PC-3 (cell line): ENCODE results near the gene SPRING1. TPM values are rescaled to one million over a fixed set of nuclear protein-coding genes. Genes with fewer than 3 reads are reported as not detected.

Experiments used
- ATAC-seq: fragments of 200-7000 bp; cut with Tn5 transposase; 2 replicates; pipeline ENCODE4 v1.9.1; 2020; ENCODE audit warnings: mild to moderate bottlenecking, moderate library complexity
- BruUV-seq: library from RNA; stranded (reverse); fragments of 400-500 nt; replicated peaks from 2 replicates; lab custom pipeline; 2021; lab: Mats Ljungman, UMichigan
- CTCF ChIA-PET: fragments of 300-600 bp; sonication (Branson Sonifier 250); formaldehyde crosslinking; loops from one replicate; lab custom pipeline; 2022; ENCODE audit warnings: antibody characterized with exemption; lab: Charles Lee
- POLR2A ChIA-PET: fragments of 300-600 bp; sonication (Branson Sonifier 250); formaldehyde crosslinking; loops from one replicate; lab custom pipeline; 2022; ENCODE audit warnings: antibody characterized with exemption; ENCODE audit not compliant: unreplicated experiment; lab: Charles Lee
- DNase-seq: peaks from one replicate; pipeline ENCODE4 v3.0.0-alpha.2; 2015
- H2AFZ ChIP-seq: fragments of 300-600 bp; sonication (generic); 2 replicates; pipeline ENCODE4 v1.6.0; 2016; ENCODE audit warnings: antibody characterized with exemption, low read length
- H3F3A ChIP-seq: fragments of 300-600 bp; sonication (generic); one replicate; pipeline ENCODE4 v1.6.0; 2017; ENCODE audit warnings: antibody characterized with exemption, low read length, control low read depth, mild to moderate bottlenecking; ENCODE audit not compliant: unreplicated experiment
- H3K27ac ChIP-seq: fragments of 300-600 bp; sonication (generic); 2 replicates; pipeline ENCODE4 v1.5.1; 2016; ENCODE audit warnings: mild to moderate bottlenecking, low read length
- H3K27me3 ChIP-seq: fragments of 300-600 bp; sonication (generic); 2 replicates; pipeline ENCODE4 v1.6.1; 2016; ENCODE audit warnings: low read length, mixed read lengths
- H3K36me3 ChIP-seq: fragments of 300-600 bp; sonication (generic); 2 replicates; pipeline ENCODE4 v1.6.1; 2016; ENCODE audit warnings: low read depth, mixed run types, low read length, mixed read lengths
- H3K4me1 ChIP-seq: fragments of 300-600 bp; sonication (generic); 2 replicates; pipeline ENCODE4 v1.5.1; 2016; ENCODE audit warnings: low read length; ENCODE audit not compliant: insufficient read depth
- H3K4me2 ChIP-seq: fragments of 300-600 bp; sonication (generic); 2 replicates; pipeline ENCODE4 v1.6.0; 2016; ENCODE audit warnings: low read length
- H3K4me3 ChIP-seq: fragments of 300-600 bp; sonication (generic); 2 replicates; pipeline ENCODE4 v1.5.1; 2016; ENCODE audit warnings: mild to moderate bottlenecking, low read length, mixed read lengths
- H3K79me2 ChIP-seq: fragments of 300-600 bp; sonication (generic); 2 replicates; pipeline ENCODE4 v1.6.1; 2017; ENCODE audit warnings: low read length, mixed read lengths
- H3K9ac ChIP-seq: fragments of 300-600 bp; sonication (generic); 2 replicates; pipeline ENCODE4 v1.6.0; 2016; ENCODE audit warnings: mild to moderate bottlenecking, low read length
- H3K9me2 ChIP-seq: fragments of 300-600 bp; sonication (generic); replicated peaks from 2 replicates; pipeline ENCODE4 v1.6.1; 2016; ENCODE audit warnings: mixed run types, low read length, mixed read lengths
- H3K9me3 ChIP-seq: fragments of 300-600 bp; sonication (generic); 2 replicates; pipeline ENCODE4 v1.6.1; 2016; ENCODE audit warnings: low read length, mixed read lengths
- H4K20me1 ChIP-seq: fragments of 300-600 bp; sonication (generic); 2 replicates; pipeline ENCODE4 v1.6.1; 2016; ENCODE audit warnings: low read length, mixed read lengths
- CTCF ChIP-seq: fragments of 300-600 bp; sonication (generic); conservative IDR thresholded peaks from 2 replicates; pipeline ENCODE4 v1.5.1; 2017; ENCODE audit warnings: antibody characterized with exemption, low read depth, mild to moderate bottlenecking, low read length
- EZH2 ChIP-seq: fragments of 300-600 bp; sonication (generic); IDR thresholded peaks from one replicate; pipeline ENCODE4 v1.6.1; 2017; ENCODE audit warnings: antibody characterized with exemption, mild to moderate bottlenecking, low read length; ENCODE audit not compliant: unreplicated experiment
- EZH2phosphoT487 ChIP-seq: fragments of 300-600 bp; sonication (generic); IDR thresholded peaks from 2 replicates; pipeline ENCODE4 v1.6.1; 2018; ENCODE audit warnings: mild to moderate bottlenecking, antibody characterized with exemption, low read length, borderline replicate concordance
- intact Hi-C: fragments of 100-400 bp; cut with micrococcal nuclease; formaldehyde crosslinking; loops from 2 replicates; pipeline ENCODE4 v1.9.0; 2023
- total RNA-seq: library from RNA; depleted of rRNA; stranded (reverse); fragments of >200 nt; gene quantifications from 2 replicates; pipeline ENCODE4 v1.2.3, GENCODE V29; 2014

The SPRING1 gene
- total RNA-seq, 1 experiment from 2014 or later = 33.4 TPM

DNA sequence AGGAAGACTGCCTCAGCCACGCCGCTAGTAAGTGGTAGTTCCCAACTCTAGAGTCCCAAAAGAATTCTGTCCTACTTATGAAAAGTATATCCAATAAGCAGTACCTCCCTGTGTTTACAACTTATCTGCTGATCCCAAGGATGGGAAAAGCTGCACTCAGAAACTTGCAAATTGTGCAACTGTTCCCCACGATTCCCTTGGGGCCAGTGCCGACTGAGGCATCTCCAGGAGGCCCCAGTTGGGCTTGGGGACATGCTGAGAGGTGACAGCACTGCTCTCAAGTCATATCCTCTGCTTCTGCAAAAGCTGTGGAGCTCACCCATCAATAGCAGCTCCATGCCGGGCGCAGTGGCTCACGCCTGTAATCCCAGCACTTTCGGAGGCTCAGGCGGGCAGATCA lies 23.7 kb downstream of the SPRING1 start:
- ChIA-PET CTCF (no interaction called here), POLR2A (no interaction called here)
- H2AFZ ChIP-seq = no peak overlapping the region
- no peaks in the 10 kb centered on the region for H3K9me3 ChIP-seq
- H4K20me1 ChIP-seq = peaks cover 5% of the 10 kb centered on the region; the same call in 1 of the 2 replicates
- BruUV-seq = no TSS peak
- no peak for TF ChIP-seq CTCF
- no peak for TF ChIP-seq EZH2
- TF ChIP-seq EZH2phosphoT487 = no peak
- no peak overlapping the region for H3K4me2 ChIP-seq
- DNase-seq = no peak
- ATAC-seq = no peak
- H3K9ac ChIP-seq = no peak overlapping the region
- peaks cover 8% of the 10 kb centered on the region; the same call in 1 of the 2 replicates for H3K79me2 ChIP-seq
- peaks cover 21% of the 10 kb centered on the region for H3K4me1 ChIP-seq
- peaks cover 7% of the 10 kb centered on the region for H3K27me3 ChIP-seq
- H3K27ac ChIP-seq = no peak overlapping the region
- peaks cover 25% of the 10 kb centered on the region for H3K36me3 ChIP-seq
- no peaks in the 10 kb centered on the region for H3K9me2 ChIP-seq
- H3K4me3 ChIP-seq = no peak overlapping the region
- intact Hi-C loops = no loop called here
- H3F3A ChIP-seq = no peaks in the 10 kb centered on the region

- TF ChIP-seq CTCF (peak; percentile 39), EZH2 (no peak)
- no peaks in the 10 kb centered on the region for H3K9me2 ChIP-seq
- ATAC-seq (no peak), DNase-seq (no peak)
- BruUV-seq = TSS peak; percentile 3
- POLR2A ChIA-PET = no interaction called here
- H3K27ac ChIP-seq = no peak overlapping the region
- H3K27me3 ChIP-seq = peaks cover 8% of the 10 kb centered on the region
- peaks cover 25% of the 10 kb centered on the region for H3K36me3 ChIP-seq
- H3K4me3 ChIP-seq = no peak overlapping the region
- intact Hi-C loops = no loop called here
- no peaks in the 10 kb centered on the region for H3K9me3 ChIP-seq
- H3K9ac ChIP-seq = no peak overlapping the region
- H2AFZ ChIP-seq = no peak overlapping the region
- H3K4me2 ChIP-seq = no peak overlapping the region
- peaks cover 20% of the 10 kb centered on the region for H3K4me1 ChIP-seq
- H4K20me1 ChIP-seq = peaks cover 5% of the 10 kb centered on the region; the same call in 1 of the 2 replicates
- CTCF ChIA-PET = no interaction called here
- H3F3A ChIP-seq = no peaks in the 10 kb centered on the region
- H3K79me2 ChIP-seq = peaks cover 8% of the 10 kb centered on the region; the same call in 1 of the 2 replicates
Observed at GRCh38 chr12:116713527-116713926, 24.3 kb downstream of the SPRING1 start.

GRCh38 chr12:116712458-116713303 lies 25.2 kb downstream of the SPRING1 start:
- H3K9me2 ChIP-seq = no peaks in the 10 kb centered on the region
- peaks cover 22% of the 10 kb centered on the region for H3K36me3 ChIP-seq
- no peaks in the 10 kb centered on the region for H3K9me3 ChIP-seq
- H3K9ac ChIP-seq = no peak overlapping the region
- no peak for ATAC-seq
- TF ChIP-seq CTCF = no peak
- TF ChIP-seq EZH2phosphoT487 = no peak
- no peak for TF ChIP-seq EZH2
- no peak for DNase-seq
- no peaks in the 10 kb centered on the region for H3F3A ChIP-seq
- CTCF ChIA-PET = no interaction called here
- H3K4me1 ChIP-seq = peaks cover 13% of the 10 kb centered on the region
- POLR2A ChIA-PET = no interaction called here
- peaks cover 8% of the 10 kb centered on the region for H3K27me3 ChIP-seq
- no peak overlapping the region for H3K4me3 ChIP-seq
- no TSS peak for BruUV-seq
- H2AFZ ChIP-seq = no peak overlapping the region
- intact Hi-C loops = no loop called here
- no peak overlapping the region for H3K4me2 ChIP-seq
- H3K27ac ChIP-seq = no peak overlapping the region
- peaks cover 1% of the 10 kb centered on the region; the same call in 1 of the 2 replicates for H3K79me2 ChIP-seq
- H4K20me1 ChIP-seq = no peaks in the 10 kb centered on the region
